Measurements from ENCODE around the gene APLP2. TPM values are rescaled to one million over a fixed set of nuclear protein-coding genes. Genes with fewer than 3 reads are reported as not detected.
"Not testable (repeated sequence)": the region's sequence is repeated elsewhere in the genome, so short reads cannot be mapped to it uniquely, and the experiment has no call there.

APLP2 gene
- polyA plus RNA-seq, 1 donor, result 135 TPM

- no peak for DNase-seq
Measured at GRCh38 chr11:130150790-130151189, 81.1 kb downstream of the APLP2 start.

DNA sequence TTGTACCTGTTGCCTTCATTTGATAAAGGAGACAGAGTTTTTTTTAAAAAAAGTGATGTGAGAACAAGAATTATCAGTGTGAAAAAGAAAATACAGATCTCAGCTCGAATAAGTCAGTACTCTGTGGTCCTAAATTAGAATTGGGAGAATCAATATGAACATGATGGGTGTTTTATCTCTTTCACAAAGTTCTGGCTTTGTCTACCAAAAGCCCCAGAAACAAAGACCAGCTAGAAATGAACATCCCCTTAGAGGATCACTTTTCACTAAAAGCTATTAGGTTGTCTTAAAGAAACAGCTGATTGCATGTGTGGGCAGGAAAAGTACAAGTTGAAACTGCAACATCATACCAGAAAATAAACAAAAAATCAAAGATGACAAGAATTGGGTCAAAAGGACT is 81.5 kb downstream of the APLP2 start:
- no peak for DNase-seq

- no peak for DNase-seq
Measured at GRCh38 chr11:130156108-130157022, 86.7 kb downstream of the APLP2 start.

GRCh38 chr11:130157101-130157500 is 87.4 kb downstream of the APLP2 start:
- DNase-seq, result no peak

DNA sequence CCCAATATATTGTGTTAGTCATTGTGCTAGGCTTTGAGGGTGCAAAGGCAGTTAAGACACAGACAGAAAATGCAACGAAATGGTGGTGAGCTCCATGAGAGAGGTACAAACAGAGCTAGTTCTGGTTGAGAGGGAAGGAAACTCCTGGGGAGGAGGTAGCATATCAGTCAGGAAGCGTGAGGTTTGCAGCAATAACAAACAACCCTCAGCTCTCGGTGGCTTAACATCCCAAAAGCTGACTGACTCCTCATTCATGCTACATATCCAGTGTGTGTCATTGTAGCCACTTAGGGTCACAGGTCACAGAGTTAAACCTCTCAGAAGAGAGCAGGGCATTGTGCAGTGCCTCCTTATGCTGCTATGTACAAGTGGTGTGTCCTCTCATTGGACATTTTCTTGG is 88.1 kb downstream of the APLP2 start:
- DNase-seq, result no peak

- DNase-seq, result no peak
Measured at GRCh38 chr11:130159139-130159538, 89.4 kb downstream of the APLP2 start.

DNA sequence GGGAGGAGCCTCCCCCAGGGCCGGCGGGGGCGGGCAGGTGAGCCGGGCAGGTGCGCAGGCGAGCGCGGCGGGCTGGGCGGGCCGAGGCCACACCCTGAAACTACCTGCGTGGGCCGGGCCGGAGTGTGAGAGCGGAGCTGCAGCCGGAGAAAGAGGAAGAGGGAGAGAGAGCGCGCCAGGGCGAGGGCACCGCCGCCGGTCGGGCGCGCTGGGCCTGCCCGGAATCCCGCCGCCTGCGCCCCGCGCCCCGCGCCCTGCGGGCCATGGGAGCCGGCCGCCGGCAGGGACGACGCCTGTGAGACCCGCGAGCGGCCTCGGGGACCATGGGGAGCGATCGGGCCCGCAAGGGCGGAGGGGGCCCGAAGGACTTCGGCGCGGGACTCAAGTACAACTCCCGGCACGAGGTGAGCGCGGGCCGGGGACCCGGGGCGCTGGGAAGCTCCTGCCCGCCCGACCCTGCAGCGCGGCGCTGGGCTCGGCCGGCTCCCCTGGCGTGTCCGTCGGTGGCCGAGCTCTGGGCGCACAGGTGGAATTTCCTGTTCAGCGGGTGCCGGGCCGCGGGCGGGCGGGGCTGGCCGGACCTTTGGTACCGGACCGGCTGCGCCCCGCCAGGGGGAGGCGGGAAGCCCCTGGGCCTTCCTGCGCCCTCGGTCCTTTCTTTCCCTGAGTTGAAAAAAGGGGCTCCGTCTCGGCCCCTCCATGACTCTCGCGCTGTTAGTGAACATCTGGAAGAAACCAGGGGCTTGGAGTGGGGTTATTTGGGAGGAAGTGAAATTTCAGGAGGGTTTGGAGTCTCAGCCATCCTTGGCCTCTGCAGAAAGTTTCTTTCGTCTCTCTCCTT is 90.2 kb downstream of the APLP2 start, which contains the start of gene ST14:
Gene ST14 (plus strand): TSS at position 126 of the 841 bp plus-strand sequence. CDS start 198 bp downstream, at position 324.
- no peak for DNase-seq

DNA sequence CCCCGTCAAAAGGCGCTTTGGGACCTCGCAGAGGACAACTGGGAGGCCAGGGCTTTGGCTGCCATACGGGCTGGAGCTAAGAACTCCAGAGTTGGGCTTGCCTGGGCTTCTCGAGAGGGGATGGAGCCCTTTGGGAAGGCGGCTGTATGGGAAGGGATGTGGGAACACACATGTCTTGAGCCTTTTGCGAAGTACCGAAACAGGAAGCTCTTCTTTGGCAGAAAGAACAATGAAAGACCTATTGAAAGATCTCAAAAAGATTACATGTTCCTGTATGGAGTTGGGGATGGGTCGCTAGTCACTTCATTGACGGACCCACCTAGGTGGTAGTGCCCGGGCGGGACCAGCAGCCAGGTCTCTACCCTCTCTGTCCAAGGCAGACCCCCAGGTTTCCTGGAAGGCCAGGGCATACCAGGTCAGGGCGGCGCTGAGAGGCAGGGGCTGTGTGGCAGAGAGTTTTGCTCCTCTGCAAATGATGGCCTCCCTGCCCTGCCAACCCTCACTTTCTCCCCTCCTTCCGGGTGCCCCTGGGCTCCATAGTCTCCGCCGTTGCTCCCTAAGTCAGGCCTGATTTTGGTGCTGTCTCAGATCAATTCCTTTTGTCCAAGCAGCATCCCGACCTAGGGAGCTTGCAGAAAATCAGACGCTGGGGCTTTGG is 90.9 kb downstream of the APLP2 start:
- no peak for DNase-seq

- DNase-seq, result no peak
Measured at GRCh38 chr11:130161441-130162145, 91.9 kb downstream of the APLP2 start.

- DNase-seq, result no peak
Measured at GRCh38 chr11:130162733-130163132, 93.0 kb downstream of the APLP2 start.

- no peak for DNase-seq
Measured at GRCh38 chr11:130163346-130164220, 93.9 kb downstream of the APLP2 start.

DNA sequence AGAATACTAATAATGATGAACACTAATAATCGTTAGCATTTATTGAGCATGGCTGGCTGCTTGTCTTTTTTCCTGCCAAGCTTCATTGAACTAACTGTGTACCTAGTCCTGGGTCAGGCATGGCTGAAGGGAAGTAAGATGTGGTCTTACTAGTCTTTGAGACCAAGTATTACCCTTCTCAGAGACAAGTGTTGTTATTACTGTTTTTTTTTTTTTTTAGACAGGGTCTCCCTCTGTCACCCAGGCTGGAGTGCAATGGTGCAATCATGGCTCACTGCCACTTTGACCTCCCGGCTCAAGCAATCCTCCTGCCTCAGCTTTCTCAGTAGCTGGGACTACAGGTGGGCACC is 94.5 kb downstream of the APLP2 start:
- DNase-seq, result no peak

GRCh38 chr11:130165601-130166456 is 96.1 kb downstream of the APLP2 start:
- DNase-seq, result no peak

GRCh38 chr11:130166457-130166784 is 96.7 kb downstream of the APLP2 start:
- DNase-seq, result no peak

DNA sequence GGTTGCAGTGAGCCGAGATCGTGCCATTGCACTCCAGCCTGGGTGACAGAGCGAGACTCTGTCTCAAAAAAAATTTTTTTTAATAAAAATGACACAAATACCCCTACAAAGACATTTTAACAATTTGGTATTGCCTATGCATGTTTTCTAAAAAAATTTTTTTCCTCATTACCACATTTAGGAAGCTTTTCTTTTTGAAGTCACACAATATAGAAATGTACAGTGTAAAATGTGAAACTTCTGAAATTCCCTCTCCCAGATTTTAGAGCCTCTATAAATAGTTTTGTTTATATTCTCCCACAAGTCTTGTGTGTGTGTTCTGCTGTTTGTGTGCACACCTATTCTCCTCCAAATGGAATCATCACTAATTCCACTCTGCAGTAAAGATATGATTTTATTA is 97.5 kb downstream of the APLP2 start:
- DNase-seq, result no peak

- DNase-seq, result no peak
Measured at GRCh38 chr11:130168105-130168504, 98.4 kb downstream of the APLP2 start.

DNA sequence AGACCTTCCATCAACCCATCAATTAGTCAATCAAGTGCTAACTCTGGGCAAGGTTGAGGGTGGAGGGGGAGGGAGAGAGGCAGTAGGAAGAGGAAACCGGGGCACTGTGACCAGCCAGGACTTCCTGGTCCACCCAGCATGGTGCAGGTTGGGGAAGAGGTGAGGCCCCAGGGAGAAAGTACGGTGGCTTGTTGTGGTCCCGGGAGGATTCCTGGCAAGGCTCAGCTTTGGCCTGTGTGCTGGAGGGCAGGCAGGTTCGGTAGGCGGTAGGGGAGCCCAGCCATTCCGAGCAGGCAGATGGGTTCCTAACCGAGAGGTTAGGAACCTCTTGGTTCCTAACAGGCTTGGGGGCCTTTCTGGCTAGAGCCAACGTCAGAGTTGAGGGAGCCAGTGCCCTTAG is 100.7 kb downstream of the APLP2 start:
- no peak for DNase-seq

- no peak for DNase-seq
Measured at GRCh38 chr11:130171534-130171933, 101.8 kb downstream of the APLP2 start.

DNA sequence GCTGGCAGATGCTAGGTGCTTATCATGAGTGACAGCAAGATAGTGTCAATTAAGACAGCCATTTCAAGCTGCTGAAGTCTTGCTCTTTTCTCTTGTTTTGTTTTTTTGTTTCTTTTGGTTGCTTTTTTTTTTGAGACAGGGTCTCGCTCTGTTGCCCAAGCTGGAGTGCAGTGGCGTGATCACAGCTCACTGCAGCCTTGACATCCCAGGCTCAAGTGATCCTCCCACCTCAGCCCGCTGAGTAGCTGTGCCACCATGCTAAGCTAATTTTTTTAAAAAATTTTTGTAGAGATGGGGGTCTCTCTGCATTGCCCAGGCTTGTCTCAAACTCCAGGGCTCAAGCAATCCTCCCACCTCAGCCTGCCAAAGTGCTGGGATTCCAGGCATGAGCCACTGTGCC is 102.3 kb downstream of the APLP2 start:
- DNase-seq, result not testable (repeated sequence)

DNA sequence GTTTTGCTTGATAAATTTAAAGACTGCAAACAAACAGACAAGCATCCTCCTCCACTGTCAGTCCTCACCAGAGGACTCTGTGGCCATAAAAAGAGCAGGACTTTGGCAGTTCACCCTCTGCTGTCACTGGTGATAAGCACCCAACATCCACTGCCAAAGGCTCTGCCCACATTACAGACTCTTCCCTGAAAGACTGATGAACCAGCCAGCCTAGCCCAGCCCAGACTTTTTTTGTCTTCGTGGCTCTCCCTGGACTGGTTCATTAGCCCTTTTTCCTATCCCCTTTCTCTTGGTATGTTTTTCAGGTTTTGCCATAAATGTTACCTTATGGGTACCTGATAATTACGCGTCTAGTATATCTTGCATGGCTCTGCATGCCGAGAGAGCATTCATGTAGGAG is 104.9 kb downstream of the APLP2 start:
- DNase-seq, result no peak
